H4 (cell line): ENCODE measurements around the gene MCAT. TPM values are rescaled to one million over a fixed set of nuclear protein-coding genes. Genes with fewer than 3 reads are reported as not detected.

Source experiments
- DNase-seq: peaks from one replicate; pipeline ENCODE4 v3.0.0-alpha.2; 2015; ENCODE audit warnings: low spot score
- total RNA-seq: library from RNA; depleted of rRNA; stranded (reverse); fragments of >200 nt; shearing (Covaris generic); gene quantifications from 2 replicates; pipeline ENCODE4 v1.2.3, GENCODE V29; 2014; rRNA removed

MCAT gene
- total RNA-seq, 1 experiment from 2014 or later = 16.5 TPM

DNA sequence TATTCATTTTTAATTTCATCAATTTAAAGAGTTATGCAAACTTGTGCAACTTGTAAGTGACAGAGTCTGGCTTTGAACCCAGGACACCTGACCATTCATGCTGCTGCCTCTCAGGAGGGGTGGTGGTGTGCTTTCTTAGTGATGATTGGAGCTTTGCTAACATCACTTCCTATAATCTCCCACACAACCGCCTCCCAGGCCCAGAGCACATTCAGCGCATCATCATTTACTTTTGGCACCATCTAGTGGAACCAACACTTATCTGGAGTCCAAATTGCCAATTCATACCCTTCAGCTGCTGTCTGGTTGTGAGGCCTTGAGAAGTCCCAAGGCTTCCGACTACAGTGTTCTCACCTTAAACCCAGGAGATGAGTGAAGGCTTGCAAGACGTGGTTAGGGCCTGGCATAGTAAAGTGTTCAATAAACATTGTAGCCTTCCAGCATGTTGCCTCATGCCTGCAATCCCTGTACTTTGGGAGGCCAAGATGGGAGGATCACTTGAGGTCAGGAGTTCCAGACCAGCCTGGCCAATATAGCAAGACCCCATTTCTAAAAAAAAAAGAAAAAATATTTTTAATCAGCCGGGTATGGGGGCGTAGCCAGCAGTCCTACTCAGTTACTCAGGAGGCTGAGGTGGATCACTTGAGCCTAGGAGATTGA is 52.9 kb downstream of the MCAT start:
- peak; percentile 95 for DNase-seq

DNA sequence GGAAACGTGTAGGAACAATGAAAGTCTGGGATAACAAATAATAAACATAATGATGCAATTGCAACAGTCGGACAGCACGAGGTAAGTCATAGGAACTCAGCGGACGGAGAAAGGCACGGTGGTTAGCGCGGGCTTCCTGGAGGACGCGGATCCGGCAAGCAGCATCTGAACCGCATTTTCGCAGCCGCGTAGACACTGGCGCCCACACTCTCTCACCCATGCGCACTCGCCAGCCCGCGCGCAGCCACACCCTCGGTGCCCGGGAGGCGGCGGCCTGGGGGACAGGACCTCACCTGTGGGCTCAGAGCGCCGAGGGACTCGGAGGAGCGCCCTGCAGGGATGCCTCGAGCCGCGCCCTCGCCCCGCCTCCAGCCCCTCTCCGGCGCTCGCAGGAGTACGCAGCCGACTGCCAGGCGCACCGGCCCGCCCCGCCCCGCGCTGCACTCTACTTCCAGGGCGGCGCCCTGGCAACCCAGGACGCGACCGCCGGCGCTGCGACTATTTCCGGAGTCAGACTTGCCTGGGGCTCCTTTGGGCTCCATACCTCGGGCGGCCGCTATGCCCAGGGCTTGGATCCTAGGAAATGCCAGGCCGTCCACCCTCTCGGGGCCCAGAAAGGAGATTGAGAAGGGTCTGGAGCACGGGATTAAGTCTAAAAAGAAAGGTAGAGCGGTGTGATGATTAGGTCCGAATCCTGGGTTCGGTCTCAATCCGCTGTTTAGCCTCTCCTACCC is 54.0 kb downstream of the MCAT start, which contains the start of gene TTLL1:
TTLL1 (minus strand) TSS at position 408 of the 734 bp plus-strand sequence. CDS start 13,805 bp downstream, outside the sequence.
- peak; percentile 80 for DNase-seq

DNA sequence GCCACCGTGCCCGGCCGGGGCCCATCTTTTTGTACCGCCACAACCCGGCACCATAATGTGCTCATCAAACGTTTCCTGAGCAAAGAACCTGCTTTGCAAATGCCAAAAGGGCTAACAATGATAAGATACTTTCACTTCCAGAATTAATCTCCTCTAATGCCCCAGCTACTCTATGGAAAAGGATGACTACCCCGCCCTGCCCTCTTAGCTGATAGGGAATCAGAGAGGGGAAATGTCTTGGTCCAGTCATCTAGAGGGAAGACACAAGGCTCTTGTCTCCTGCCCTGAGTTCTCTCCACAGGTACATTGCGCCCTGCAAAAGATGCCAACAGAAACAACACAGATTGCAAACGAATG is 54.6 kb downstream of the MCAT start:
- no peak for DNase-seq

DNA sequence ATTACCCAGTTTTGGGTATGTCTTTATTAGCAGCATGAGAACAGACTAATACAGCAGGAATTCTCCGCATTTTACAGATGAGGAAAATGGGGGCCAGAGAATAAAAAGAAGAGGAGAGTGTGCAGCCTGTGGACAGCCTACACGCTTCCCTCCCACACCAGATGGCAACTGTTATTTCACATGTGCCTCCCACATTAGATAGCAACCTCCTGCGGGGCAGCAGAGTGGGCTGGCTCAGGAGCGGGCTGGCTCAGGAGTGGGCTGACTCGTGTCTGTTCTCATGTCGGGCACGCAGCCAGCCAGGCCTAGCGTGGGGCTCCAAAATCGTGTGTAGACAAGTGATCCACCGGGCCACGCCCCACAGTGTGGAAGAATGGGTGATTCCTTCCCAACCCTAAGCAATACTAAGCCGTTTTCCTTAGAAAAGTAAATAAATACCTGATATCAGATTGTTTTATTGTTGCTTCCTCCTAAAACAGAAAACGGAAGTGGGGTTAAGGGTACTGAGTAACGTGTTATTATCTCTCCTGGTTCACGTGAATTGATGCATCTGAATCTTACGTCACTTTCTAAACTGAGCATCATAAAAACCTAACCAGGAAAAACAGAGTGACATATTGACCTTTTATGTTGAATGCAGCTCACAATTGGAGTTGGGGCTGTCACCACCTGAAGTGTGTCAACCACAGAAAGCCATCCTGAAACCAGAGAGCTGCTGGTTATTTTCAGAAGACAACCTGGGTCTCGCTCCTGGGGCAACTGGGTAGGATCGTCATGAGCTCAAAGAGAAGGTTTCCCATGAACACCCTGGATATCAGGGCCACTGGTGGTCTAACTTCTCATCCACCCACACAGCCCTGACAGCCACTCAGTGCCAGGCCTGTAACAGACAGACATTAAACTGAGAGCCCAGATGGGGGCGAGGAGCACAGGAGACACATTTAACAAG is 57.3 kb downstream of the MCAT start:
- no peak for DNase-seq

Other genes starting within 250 kb of the MCAT start
- 52.4 and 56.9 TPM in 2 replicates for gene PACSIN2, start 128.2 kb downstream of the MCAT start, total RNA-seq
- gene TTLL1, start 54.0 kb downstream of the MCAT start, total RNA-seq = 3.5 and 7.1 TPM in 2 replicates
- 0.45 TPM in 1 of 2 replicates, not detected in the other for gene BIK, start 32.6 kb downstream of the MCAT start, total RNA-seq
- gene TSPO, start 8.2 kb upstream of the MCAT start, total RNA-seq = 187 and 269 TPM in 2 replicates
- 35.2 and 48.3 TPM in 2 replicates for gene TTLL12, start 43.7 kb upstream of the MCAT start, total RNA-seq
- 0.02 and 0.04 TPM in 2 replicates for gene SCUBE1, start 200.0 kb upstream of the MCAT start, total RNA-seq